Cardiac muscle cell (in vitro differentiated cells and primary cell): Measurements from ENCODE around the gene DUX4. TPM values are rescaled to one million over a fixed set of nuclear protein-coding genes. Genes with fewer than 3 reads are reported as not detected.
"Not testable (repeated sequence)": the region's sequence is repeated elsewhere in the genome, so short reads cannot be mapped to it uniquely, and the experiment has no call there.

Experiments used
- DNase-seq, 2 donors: peaks; one replicate each; pipeline versions ENCODE4 v3.0.0 to v3.0.0-alpha.2; 2010 to 2017; ENCODE audit warnings: low read depth in 1 of 2, low spot score in 1 of 2
- H3K27ac ChIP-seq: fragments of 200-600 bp; sonication (generic); 2 replicates; pipeline ENCODE4 v1.5.1; 2016
- H3K27me3 ChIP-seq: fragments of 200-600 bp; sonication (generic); 2 replicates; pipeline ENCODE4 v1.6.0; 2016; ENCODE audit warnings: control low read depth
- H3K36me3 ChIP-seq: fragments of 200-600 bp; sonication (generic); 2 replicates; pipeline ENCODE4 v1.5.1; 2016; ENCODE audit warnings: control low read depth
- H3K4me1 ChIP-seq: fragments of 200-600 bp; sonication (generic); 2 replicates; pipeline ENCODE4 v1.8.1; 2017; ENCODE audit warnings: low read depth, mild to moderate bottlenecking, mixed run types
- H3K4me3 ChIP-seq: fragments of 200-600 bp; sonication (generic); 2 replicates; pipeline ENCODE4 v1.5.1; 2016; ENCODE audit warnings: mild to moderate bottlenecking
- H3K9me3 ChIP-seq: fragments of 200-600 bp; sonication (generic); 2 replicates; pipeline ENCODE4 v1.5.1; 2017; ENCODE audit warnings: low read depth, mild to moderate bottlenecking, control low read depth
- polyA plus RNA-seq: library from polyadenylated mRNA; unstranded; fragments of >200 nt; fragmentation: Nextera tagmentation; extraction: Ambion mirVana; gene quantifications from 2 replicates; pipeline ENCODE4 v1.2.1, GENCODE V29; 2016
- total RNA-seq: library from RNA; depleted of rRNA; stranded (reverse); fragments of >200 nt; gene quantifications from 2 replicates; pipeline ENCODE4 v1.2.3, GENCODE V29; 2016

Gene DUX4
- total RNA-seq (not detected in 2 replicates), polyA plus RNA-seq (0.12 TPM in 1 of 2 replicates, not detected in the other)

GRCh38 chr4:190173428-190173827 lies at the start of gene DUX4:
DUX4 (plus strand) TSS chr4:190173774; CDS start chr4:190173774, 0 bp downstream.
- not testable (repeated sequence) for DNase-seq, H3K36me3 ChIP-seq, H3K4me1 ChIP-seq, H3K27me3 ChIP-seq, H3K9me3 ChIP-seq, H3K27ac ChIP-seq, H3K4me3 ChIP-seq

DNA sequence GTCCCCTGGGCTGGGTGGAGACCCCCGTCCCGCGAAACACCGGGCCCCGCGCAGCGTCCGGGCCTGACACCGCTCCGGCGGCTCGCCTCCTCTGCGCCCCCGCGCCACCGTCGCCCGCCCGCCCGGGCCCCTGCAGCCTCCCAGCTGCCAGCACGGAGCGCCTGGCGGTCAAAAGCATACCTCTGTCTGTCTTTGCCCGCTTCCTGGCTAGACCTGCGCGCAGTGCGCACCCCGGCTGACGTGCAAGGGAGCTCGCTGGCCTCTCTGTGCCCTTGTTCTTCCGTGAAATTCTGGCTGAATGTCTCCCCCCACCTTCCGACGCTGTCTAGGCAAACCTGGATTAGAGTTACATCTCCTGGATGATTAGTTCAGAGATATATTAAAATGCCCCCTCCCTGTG lies 1.9 kb downstream of the DUX4 start:
- not testable (repeated sequence) for H3K9me3 ChIP-seq, H3K27ac ChIP-seq, H3K4me3 ChIP-seq, DNase-seq, H3K36me3 ChIP-seq, H3K4me1 ChIP-seq, H3K27me3 ChIP-seq

GRCh38 chr4:190177727-190178605 lies 4.4 kb downstream of the DUX4 start:
- not testable (repeated sequence) for H3K9me3 ChIP-seq, H3K36me3 ChIP-seq, H3K4me1 ChIP-seq, H3K27ac ChIP-seq, H3K4me3 ChIP-seq, DNase-seq, H3K27me3 ChIP-seq

GRCh38 chr4:190178606-190178990 lies 5.0 kb downstream of the DUX4 start:
- not testable (repeated sequence) for H3K4me3 ChIP-seq, H3K36me3 ChIP-seq, H3K27ac ChIP-seq

DNA sequence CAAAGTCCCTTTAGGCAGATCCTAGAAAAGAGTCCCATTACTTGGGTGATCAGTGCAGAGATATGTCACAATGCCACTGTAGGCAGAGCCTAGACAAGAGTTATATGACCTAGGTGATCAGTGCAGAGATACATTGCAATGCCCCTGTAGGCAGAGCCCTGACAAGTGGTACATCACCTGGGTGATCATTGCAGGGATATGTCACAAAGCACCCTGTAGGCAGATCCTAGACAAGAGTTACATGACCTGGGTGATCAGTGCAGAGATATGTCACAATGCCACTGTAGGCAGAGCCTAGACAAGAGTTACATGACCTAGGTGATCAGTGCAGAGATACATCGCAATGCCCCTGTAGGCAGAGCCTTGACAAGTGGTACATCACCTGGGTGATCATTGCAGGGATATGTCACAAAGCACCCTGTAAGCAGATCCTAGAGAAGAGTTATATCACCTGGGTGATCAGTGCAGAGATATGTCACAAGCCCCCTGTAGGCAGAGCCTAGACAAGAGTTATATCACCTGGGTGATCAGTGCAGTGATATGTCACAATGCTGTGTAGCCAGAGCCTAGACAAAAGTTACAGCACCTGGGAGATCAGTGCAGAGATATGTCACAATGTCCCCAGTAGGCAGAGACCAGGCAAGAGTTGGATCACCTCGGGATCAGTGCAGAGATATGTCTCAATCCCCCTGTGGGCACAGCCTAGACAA lies 5.6 kb downstream of the DUX4 start:
- H3K27me3 ChIP-seq, H3K4me1 ChIP-seq, H3K27ac ChIP-seq, H3K4me3 ChIP-seq, H3K9me3 ChIP-seq, H3K36me3 ChIP-seq, DNase-seq: not testable (repeated sequence)

More at GRCh38 chr4:190178606-190178990, 5.0 kb downstream of the DUX4 start:
- not testable (repeated sequence) for H3K27me3 ChIP-seq, H3K9me3 ChIP-seq, H3K4me1 ChIP-seq, DNase-seq

DNA sequence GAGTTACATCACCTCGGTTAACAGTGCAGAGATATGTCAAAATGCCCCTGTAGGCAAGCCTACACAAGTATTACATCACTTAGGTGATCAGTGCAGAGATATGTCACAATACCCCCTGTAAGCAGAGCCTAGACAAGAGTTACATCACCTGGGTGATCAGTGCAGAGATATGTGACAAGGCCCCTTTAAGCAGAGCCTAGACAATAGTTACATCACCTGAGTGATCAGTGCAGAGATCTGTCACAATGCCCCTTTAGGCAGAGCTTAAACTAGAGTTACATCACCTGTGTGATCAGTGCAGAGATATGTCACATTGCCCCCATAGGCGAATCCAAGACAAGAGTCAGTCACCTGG lies 6.1 kb downstream of the DUX4 start:
- H3K9me3 ChIP-seq, H3K27me3 ChIP-seq, H3K27ac ChIP-seq, H3K4me3 ChIP-seq, DNase-seq, H3K4me1 ChIP-seq, H3K36me3 ChIP-seq: not testable (repeated sequence)

DNA sequence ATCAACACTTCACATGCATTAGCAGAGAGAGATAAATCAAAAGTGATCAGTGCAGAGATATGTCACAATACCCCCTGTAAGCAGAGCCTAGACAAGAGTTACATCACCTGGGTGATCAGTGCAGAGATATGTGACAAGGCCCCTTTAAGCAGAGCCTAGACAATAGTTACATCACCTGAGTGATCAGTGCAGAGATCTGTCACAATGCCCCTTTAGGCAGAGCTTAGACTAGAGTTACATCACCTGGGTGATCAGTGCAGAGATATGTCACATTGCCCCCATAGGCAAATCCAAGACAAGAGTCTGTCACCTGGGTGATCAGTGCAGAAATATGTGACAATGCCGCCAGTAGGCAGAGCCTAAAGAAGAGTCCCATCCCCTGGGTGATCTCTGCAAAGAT lies 7.4 kb downstream of the DUX4 start:
- H3K4me3 ChIP-seq, H3K4me1 ChIP-seq, H3K36me3 ChIP-seq, DNase-seq, H3K9me3 ChIP-seq, H3K27ac ChIP-seq, H3K27me3 ChIP-seq: not testable (repeated sequence)

- DNase-seq = not testable (repeated sequence)
Observed at GRCh38 chr4:190181481-190182100, 8.0 kb downstream of the DUX4 start.

GRCh38 chr4:190203510-190203909 lies 29.9 kb downstream of the DUX4 start:
- H3K27ac ChIP-seq, H3K4me1 ChIP-seq, H3K36me3 ChIP-seq, H3K4me3 ChIP-seq, DNase-seq, H3K27me3 ChIP-seq, H3K9me3 ChIP-seq: not testable (repeated sequence)

More at GRCh38 chr4:190181481-190182100, 8.0 kb downstream of the DUX4 start:
- H3K9me3 ChIP-seq, H3K36me3 ChIP-seq, H3K27me3 ChIP-seq, H3K27ac ChIP-seq, H3K4me1 ChIP-seq, H3K4me3 ChIP-seq: not testable (repeated sequence)

Other genes with a start within 250 kb of the DUX4 start
- gene FRG1, start 232.9 kb upstream of the DUX4 start, total RNA-seq = 39.7 and 40.5 TPM in 2 replicates
- 38.8 and 43.5 TPM in 2 replicates for gene FRG1, start 232.9 kb upstream of the DUX4 start, polyA plus RNA-seq
- not detected in 2 replicates for gene FRG2, start 146.5 kb upstream of the DUX4 start, total RNA-seq
- gene FRG2, start 146.5 kb upstream of the DUX4 start, polyA plus RNA-seq = not detected in 2 replicates
- gene DBET, start 109.3 kb upstream of the DUX4 start, total RNA-seq = not detected in 2 replicates
- gene DBET, start 109.3 kb upstream of the DUX4 start, polyA plus RNA-seq = not detected in 2 replicates